K562 (cell line): ENCODE measurements around the gene HSPA4L. TPM values are rescaled to one million over a fixed set of nuclear protein-coding genes. Genes with fewer than 3 reads are reported as not detected.

Experiments used
- BMI1 ChIP-seq: fragments of 150-350 bp; IDR thresholded peaks from 2 replicates; pipeline ENCODE4 v1.6.1; 2014; ENCODE audit warnings: low read length
- CBX3 ChIP-seq, 2 experiments: IDR thresholded peaks; 1 replicate in 1 of 2; 2 replicates in 1 of 2; pipeline ENCODE4 v1.6.1; 2012; ENCODE audit warnings: inconsistent platforms in 2 of 2, low read length in 2 of 2, borderline replicate concordance in 1 of 2, control low read depth in 1 of 2
- ELK3 ChIP-seq: fragments of 450-650 bp; formaldehyde crosslinking; IDR thresholded peaks from 2 replicates; pipeline ENCODE4 v1.4.0; 2020; ENCODE audit warnings: mild to moderate bottlenecking
- NUFIP1 ChIP-seq: fragments of 450-650 bp; IDR thresholded peaks from 2 replicates; pipeline ENCODE4 v1.6.1; 2018; ENCODE audit not compliant: partially characterized antibody
- PHB ChIP-seq: fragments of 250-450 bp; sonication (Bioruptor Pico); IDR thresholded peaks from 2 replicates; pipeline ENCODE4 v1.5.0; 2021
- TAL1 ChIP-seq: fragments of 450-650 bp; IDR thresholded peaks from 2 replicates; pipeline ENCODE4 v1.6.1; 2016; ENCODE audit warnings: mild to moderate bottlenecking
- ZBTB8A ChIP-seq: fragments of 450-650 bp; IDR thresholded peaks from 2 replicates; pipeline ENCODE4 v1.6.1; 2018; ENCODE audit warnings: mild to moderate bottlenecking, moderate library complexity; ENCODE audit not compliant: partially characterized antibody
- ZNF253 ChIP-seq: fragments of 250-450 bp; sonication (Bioruptor Pico); conservative IDR thresholded peaks from 2 replicates; pipeline ENCODE4 v1.6.1; 2021; ENCODE audit warnings: mild to moderate bottlenecking
- ZNF551 ChIP-seq: fragments of 250-450 bp; sonication (Bioruptor Pico); IDR thresholded peaks from 2 replicates; pipeline ENCODE4 v1.5.0; 2021; ENCODE audit warnings: mild to moderate bottlenecking, moderate library complexity
- ZNF77 ChIP-seq: fragments of 250-450 bp; sonication (Bioruptor Pico); IDR thresholded peaks from 2 replicates; pipeline ENCODE4 v1.5.0; 2020
- polyA plus RNA-seq, 8 experiments: library from polyadenylated mRNA; depleted of rRNA in 4 of 8; stranded (reverse) in 5 of 8; unstranded in 3 of 8; fragments of >200 nt; fragmentation: Nextera tagmentation in 2 of 8; fragmentation: Illumina TruSeq in 1 of 8; extraction: Ambion mirVana in 2 of 8; extraction: Trizol in 1 of 8; gene quantifications; 2 replicates each; pipeline versions ENCODE4 v1.2.1 to v1.2.3, GENCODE V29; 2011 to 2014; ENCODE audit warnings: inconsistent platforms in 1 of 8, missing spikeins in 1 of 8
- total RNA-seq, 7 experiments: library from RNA; depleted of rRNA in 6 of 7; stranded (reverse); fragments of >200 nt in 6 of 7; fragmentation: Illumina TruSeq in 2 of 7; extraction: Trizol in 2 of 7; gene quantifications; 2 replicates each; pipeline versions ENCODE4 v1.2.1 to v1.2.3, GENCODE V29; 2011 to 2021; ENCODE audit warnings: low replicate concordance in 1 of 7
- TF ChIP-seq, protein P1 (sequence below): fragments of 450-650 bp; IDR thresholded peaks from 2 replicates; pipeline ENCODE4 v1.6.1; 2016; ENCODE audit warnings: low read depth
- TF ChIP-seq, protein P2 (sequence below): fragments of 250-450 bp; sonication (Bioruptor Pico); IDR thresholded peaks from 2 replicates; pipeline ENCODE4 v1.4.0; 2020; ENCODE audit warnings: mild to moderate bottlenecking, moderate library complexity
- TF ChIP-seq, protein P3 (sequence below): sonication (generic); formaldehyde crosslinking; IDR thresholded peaks from 2 replicates; pipeline ENCODE4 v1.9.0; 2022; ENCODE audit warnings: mild to moderate bottlenecking, missing genetic modification reagents

Gene HSPA4L
- total and polyA plus RNA-seq, 9 of the 15 experiments (the other 6 are each of a cell fraction or from before 2014, with no cell fraction given) = 12.3 to 37.0 (median 21.7) TPM

DNA sequence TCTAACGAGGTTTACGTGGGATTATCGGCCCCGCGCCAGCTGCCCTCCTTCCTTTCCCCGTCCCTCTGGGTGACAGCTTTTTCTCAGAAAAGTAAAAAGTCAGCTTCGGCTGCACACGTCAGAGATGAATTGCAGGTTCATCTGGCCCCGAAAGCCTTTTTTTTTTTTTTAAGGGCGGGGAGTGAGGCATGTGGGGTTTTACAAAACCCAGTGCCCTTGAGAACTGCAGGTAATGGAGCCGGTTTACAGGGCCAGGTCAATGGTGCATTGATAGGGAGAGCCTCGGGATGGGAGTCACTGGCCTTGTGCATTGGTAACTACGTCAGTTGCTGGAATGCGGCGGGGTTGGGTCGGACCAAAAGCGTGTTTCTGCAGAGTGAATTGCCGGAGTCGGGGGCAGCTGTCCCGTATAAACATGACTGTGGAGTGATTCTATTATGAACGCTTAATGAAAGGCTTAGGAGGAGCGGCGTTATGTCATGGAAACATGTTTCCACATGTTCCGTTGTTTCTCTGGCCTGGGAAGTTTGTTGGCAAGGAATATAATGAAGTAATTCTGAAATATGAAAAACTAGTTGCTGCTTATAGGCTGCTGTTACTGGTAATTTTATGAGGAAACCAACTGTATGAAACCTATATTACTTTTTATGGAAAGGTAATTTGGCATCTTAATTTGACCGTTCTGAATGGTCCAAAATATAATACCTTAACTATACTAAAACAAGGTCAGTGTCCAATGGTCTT lies 1.1 kb downstream of the HSPA4L start (continued):
- TF ChIP-seq, protein P1, sequence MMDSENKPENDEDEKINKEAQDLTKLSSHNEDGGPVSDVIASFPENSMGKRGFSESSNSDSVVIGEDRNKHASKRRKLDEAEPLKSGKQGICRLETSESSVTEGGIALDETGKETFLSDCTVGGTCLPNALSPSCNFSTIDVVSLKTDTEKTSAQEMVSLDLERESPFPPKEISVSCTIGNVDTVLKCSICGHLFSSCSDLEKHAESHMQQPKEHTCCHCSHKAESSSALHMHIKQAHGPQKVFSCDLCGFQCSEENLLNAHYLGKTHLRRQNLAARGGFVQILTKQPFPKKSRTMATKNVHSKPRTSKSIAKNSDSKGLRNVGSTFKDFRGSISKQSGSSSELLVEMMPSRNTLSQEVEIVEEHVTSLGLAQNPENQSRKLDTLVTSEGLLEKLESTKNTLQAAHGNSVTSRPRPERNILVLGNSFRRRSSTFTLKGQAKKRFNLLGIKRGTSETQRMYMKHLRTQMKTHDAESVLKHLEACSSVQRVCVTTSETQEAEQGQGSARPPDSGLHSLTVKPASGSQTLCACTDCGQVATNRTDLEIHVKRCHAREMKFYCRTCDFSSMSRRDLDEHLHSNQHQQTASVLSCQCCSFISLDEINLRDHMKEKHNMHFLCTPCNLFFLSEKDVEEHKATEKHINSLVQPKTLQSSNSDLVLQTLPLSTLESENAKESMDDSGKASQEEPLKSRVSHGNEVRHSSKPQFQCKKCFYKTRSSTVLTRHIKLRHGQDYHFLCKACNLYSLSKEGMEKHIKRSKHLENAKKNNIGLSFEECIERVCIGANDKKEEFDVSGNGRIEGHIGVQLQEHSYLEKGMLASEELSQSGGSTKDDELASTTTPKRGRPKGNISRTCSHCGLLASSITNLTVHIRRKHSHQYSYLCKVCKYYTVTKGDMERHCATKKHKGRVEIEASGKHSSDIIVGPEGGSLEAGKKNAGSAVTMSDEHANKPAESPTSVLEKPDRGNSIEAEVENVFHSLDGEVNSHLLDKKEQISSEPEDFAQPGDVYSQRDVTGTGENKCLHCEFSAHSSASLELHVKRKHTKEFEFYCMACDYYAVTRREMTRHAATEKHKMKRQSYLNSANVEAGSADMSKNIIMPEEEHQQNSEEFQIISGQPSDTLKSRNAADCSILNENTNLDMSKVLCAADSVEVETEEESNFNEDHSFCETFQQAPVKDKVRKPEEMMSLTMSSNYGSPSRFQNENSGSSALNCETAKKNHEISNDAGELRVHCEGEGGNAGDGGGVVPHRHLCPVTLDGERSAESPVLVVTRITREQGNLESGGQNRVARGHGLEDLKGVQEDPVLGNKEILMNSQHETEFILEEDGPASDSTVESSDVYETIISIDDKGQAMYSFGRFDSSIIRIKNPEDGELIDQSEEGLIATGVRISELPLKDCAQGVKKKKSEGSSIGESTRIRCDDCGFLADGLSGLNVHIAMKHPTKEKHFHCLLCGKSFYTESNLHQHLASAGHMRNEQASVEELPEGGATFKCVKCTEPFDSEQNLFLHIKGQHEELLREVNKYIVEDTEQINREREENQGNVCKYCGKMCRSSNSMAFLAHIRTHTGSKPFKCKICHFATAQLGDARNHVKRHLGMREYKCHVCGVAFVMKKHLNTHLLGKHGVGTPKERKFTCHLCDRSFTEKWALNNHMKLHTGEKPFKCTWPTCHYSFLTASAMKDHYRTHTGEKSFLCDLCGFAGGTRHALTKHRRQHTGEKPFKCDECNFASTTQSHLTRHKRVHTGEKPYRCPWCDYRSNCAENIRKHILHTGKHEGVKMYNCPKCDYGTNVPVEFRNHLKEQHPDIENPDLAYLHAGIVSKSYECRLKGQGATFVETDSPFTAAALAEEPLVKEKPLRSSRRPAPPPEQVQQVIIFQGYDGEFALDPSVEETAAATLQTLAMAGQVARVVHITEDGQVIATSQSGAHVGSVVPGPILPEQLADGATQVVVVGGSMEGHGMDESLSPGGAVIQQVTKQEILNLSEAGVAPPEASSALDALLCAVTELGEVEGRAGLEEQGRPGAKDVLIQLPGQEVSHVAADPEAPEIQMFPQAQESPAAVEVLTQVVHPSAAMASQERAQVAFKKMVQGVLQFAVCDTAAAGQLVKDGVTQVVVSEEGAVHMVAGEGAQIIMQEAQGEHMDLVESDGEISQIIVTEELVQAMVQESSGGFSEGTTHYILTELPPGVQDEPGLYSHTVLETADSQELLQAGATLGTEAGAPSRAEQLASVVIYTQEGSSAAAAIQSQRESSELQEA = no peak
- TF ChIP-seq NUFIP1 (no peak), TAL1 (no peak), ZBTB8A (no peak), ZNF253 (CRISPR knock-in tag) (no peak), CBX3 (IDR thresholded peaks at IDR 0.05; ENCODE audit: borderline replicate concordance in 1 of 2, low read length in 2 of 2) (peak in 1 of 2 experiments; percentile 32; a peak in 1 of 3 replicates), ZNF551 (CRISPR knock-in tag) (no peak), BMI1 (no peak), ELK3 (CRISPR knock-in tag) (no peak), PHB (CRISPR knock-in tag) (no peak), ZNF77 (CRISPR knock-in tag) (no peak)
- TF ChIP-seq, protein P2, sequence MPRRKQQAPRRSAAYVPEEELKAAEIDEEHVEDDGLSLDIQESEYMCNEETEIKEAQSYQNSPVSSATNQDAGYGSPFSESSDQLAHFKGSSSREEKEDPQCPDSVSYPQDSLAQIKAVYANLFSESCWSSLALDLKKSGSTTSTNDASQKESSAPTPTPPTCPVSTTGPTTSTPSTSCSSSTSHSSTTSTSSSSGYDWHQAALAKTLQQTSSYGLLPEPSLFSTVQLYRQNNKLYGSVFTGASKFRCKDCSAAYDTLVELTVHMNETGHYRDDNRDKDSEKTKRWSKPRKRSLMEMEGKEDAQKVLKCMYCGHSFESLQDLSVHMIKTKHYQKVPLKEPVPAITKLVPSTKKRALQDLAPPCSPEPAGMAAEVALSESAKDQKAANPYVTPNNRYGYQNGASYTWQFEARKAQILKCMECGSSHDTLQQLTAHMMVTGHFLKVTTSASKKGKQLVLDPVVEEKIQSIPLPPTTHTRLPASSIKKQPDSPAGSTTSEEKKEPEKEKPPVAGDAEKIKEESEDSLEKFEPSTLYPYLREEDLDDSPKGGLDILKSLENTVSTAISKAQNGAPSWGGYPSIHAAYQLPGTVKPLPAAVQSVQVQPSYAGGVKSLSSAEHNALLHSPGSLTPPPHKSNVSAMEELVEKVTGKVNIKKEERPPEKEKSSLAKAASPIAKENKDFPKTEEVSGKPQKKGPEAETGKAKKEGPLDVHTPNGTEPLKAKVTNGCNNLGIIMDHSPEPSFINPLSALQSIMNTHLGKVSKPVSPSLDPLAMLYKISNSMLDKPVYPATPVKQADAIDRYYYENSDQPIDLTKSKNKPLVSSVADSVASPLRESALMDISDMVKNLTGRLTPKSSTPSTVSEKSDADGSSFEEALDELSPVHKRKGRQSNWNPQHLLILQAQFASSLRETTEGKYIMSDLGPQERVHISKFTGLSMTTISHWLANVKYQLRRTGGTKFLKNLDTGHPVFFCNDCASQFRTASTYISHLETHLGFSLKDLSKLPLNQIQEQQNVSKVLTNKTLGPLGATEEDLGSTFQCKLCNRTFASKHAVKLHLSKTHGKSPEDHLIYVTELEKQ = no peak
- TF ChIP-seq, protein P3, sequence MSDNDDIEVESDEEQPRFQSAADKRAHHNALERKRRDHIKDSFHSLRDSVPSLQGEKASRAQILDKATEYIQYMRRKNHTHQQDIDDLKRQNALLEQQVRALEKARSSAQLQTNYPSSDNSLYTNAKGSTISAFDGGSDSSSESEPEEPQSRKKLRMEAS (CRISPR knock-in tag) = no peak
